ENCODE data around the gene LARGE1. TPM values are rescaled to one million over a fixed set of nuclear protein-coding genes. Genes with fewer than 3 reads are reported as not detected.

The LARGE1 gene
- total and polyA plus RNA-seq, 2 of the 8 experiments (the other 6 are each of a cell fraction or from before 2014, with no cell fraction given): 43.7 to 83.0 TPM

- H4K8ac ChIP-seq (ENCODE audit: extremely low read depth, insufficient read depth, low read length): no peak overlapping the region; the same call in 1 of the 2 replicates
- H3K23ac ChIP-seq (ENCODE audit: insufficient read length): no peak overlapping the region
- H2BK5ac ChIP-seq (ENCODE audit: low read depth, low read length): no peak overlapping the region
- H3K36me3 ChIP-seq (ENCODE audit: control insufficient read depth in 2 of 4, insufficient read depth in 4 of 4, low read length in 3 of 4): peaks cover 0 to 7% (median 1%) of the 10 kb centered on the region in 4 experiments; a peak in 3 of 8 replicates
- no peak overlapping the region for H2BK120ac ChIP-seq (replicated peaks; ENCODE audit: low read depth, low read length)
- no peak overlapping the region for H4K5ac ChIP-seq (ENCODE audit: insufficient read length, low read depth, low read length)
- H3K56ac ChIP-seq (replicated peaks; ENCODE audit: insufficient read length, low read depth, low read length): no peak overlapping the region
- H4K20me1 ChIP-seq (replicated peaks in 1 of 2; ENCODE audit: control insufficient read depth in 1 of 2, insufficient read depth in 2 of 2, low read length in 2 of 2): peaks cover 0 to 2% of the 10 kb centered on the region in 2 experiments
- POLR2A ChIA-PET (ENCODE audit: partially characterized antibody): interaction anchor here (0.6 kb wide), 1 partner anchor 821 kb away, joined by 3 read pairs; no protein-coding TSS in a partner anchor
- no peak overlapping the region for H3K9ac ChIP-seq (replicated peaks in 1 of 4; ENCODE audit: extremely low read depth in 1 of 4, low read depth in 3 of 4, low read length in 3 of 4)
- H3K4me1 ChIP-seq (replicated peaks in 1 of 4; ENCODE audit: control insufficient read depth in 3 of 4, insufficient read depth in 4 of 4, low read length in 3 of 4): peaks cover 0 to 8% (median 2%) of the 10 kb centered on the region in 4 experiments; a peak in 4 of 7 replicates
- no peaks in the 10 kb centered on the region for H3K23me2 ChIP-seq (ENCODE audit: low read depth, low read length)
- DNase-seq (ENCODE audit: low read depth in 1 of 2, low spot score in 2 of 2): no peak
- H2BK15ac ChIP-seq (ENCODE audit: low read length): no peak overlapping the region
- H3K14ac ChIP-seq (ENCODE audit: insufficient read length): no peak overlapping the region
- no peaks in the 10 kb centered on the region; the same call in 1 of the 2 replicates for H3K79me1 ChIP-seq (ENCODE audit: low read depth, low read length)
- peaks cover 0 to 28% of the 10 kb centered on the region in 2 experiments; a peak in 1 of 4 replicates for H3K79me2 ChIP-seq (ENCODE audit: control insufficient read depth in 1 of 2, insufficient read depth in 2 of 2, low read length in 2 of 2)
- WGBS, 2 experiments (ENCODE audit: extremely low coverage in 1 of 2, insufficient coverage in 1 of 2, insufficient read length in 1 of 2, insufficient replicate concordance in 2 of 2, low coverage in 1 of 2, low lambda C conversion rate in 2 of 2, missing lambda C conversion rate in 1 of 2): 96% methylated on average over 8 of the region's 8 CpGs; no CpG with 5 or more reads in 1 of the 2 experiments
- H3K4me2 ChIP-seq (ENCODE audit: insufficient read depth in 1 of 2, low read depth in 2 of 2, low read length in 2 of 2): no peak overlapping the region
- H3K27me3 ChIP-seq (replicated peaks in 1 of 4; ENCODE audit: control insufficient read depth in 3 of 4, extremely low read depth in 1 of 4, insufficient read depth in 3 of 4, low read length in 3 of 4): no peaks in the 10 kb centered on the region
- H2BK12ac ChIP-seq (ENCODE audit: low read depth, low read length): no peak overlapping the region
- peaks cover 5 to 6% of the 10 kb centered on the region in 2 experiments; a peak in 3 of 4 replicates for H3K9me3 ChIP-seq (ENCODE audit: insufficient read depth in 2 of 2, low read depth in 1 of 2, low read length in 1 of 2)
- no peak overlapping the region for H4K91ac ChIP-seq (replicated peaks; ENCODE audit: insufficient read length, low read length)
- H2AK5ac ChIP-seq (ENCODE audit: low read depth, low read length): no peak overlapping the region
- no peak overlapping the region for H2AFZ ChIP-seq (ENCODE audit: low read length)
- no peak overlapping the region for H3K18ac ChIP-seq (ENCODE audit: extremely low read depth, low read length)
- TF ChIP-seq KDM1A (IDR thresholded peaks at IDR 0.05; ENCODE audit: borderline replicate concordance, low read length) (peak; percentile 31; the same call in 1 of the 2 replicates), EP300 (IDR thresholded peaks at IDR 0.05; ENCODE audit: borderline replicate concordance in 1 of 2, low read depth in 2 of 2, low read length in 2 of 2) (no peak)
- H3K27ac ChIP-seq (ENCODE audit: low read depth, low read length): no peak overlapping the region
- CTCF ChIA-PET (ENCODE audit: partially characterized antibody): interaction anchor here (0.5 to 6.6 kb wide), 17 partner anchors 9 to 692 kb away, joined by 3 to 58 read pairs (median 3); no protein-coding TSS in a partner anchor
- FAIRE-seq: no peak
- H3K4ac ChIP-seq (replicated peaks; ENCODE audit: insufficient read length, low read depth, low read length): no peak overlapping the region
- no peak overlapping the region for H3K4me3 ChIP-seq (ENCODE audit: extremely low read depth in 1 of 4, insufficient read depth in 2 of 4, low read depth in 3 of 4, low read length in 4 of 4)
- no peak overlapping the region for H2BK20ac ChIP-seq (ENCODE audit: low read length)
These were observed 399.1 kb downstream of the LARGE1 start for GRCh38 chr22:33520904-33521780.
